Stomach (tissue), 9 donors: ENCODE measurements around the gene MPP4. TPM values are rescaled to one million over a fixed set of nuclear protein-coding genes. Genes with fewer than 3 reads are reported as not detected.

Experiments used
- DNase-seq, 2 donors: peaks; one replicate each; pipeline versions ENCODE4 v3.0.0 to v3.0.0-alpha.2; 2013 to 2019
- H3K27ac ChIP-seq, 5 donors: fragments of 200-600 bp in 4 of 5; sonication (generic) in 4 of 5; one replicate each; pipeline ENCODE4 v1.5.1; 2013 to 2019; ENCODE audit warnings: mild to moderate bottlenecking in 1 of 5, moderate library complexity in 1 of 5
- H3K27me3 ChIP-seq, 3 donors: fragments of 200-600 bp; sonication (generic); one replicate each; pipeline ENCODE4 v1.5.1; 2017 to 2019; ENCODE audit warnings: mixed run types in 1 of 3
- H3K36me3 ChIP-seq, 4 donors: fragments of 200-600 bp; sonication (generic); 1 replicate in 3 of 4; 2 replicates in 1 of 4; pipeline ENCODE4 v1.5.1; 2016 to 2019
- H3K4me1 ChIP-seq, 4 donors: fragments of 200-600 bp; sonication (generic); one replicate each; pipeline ENCODE4 v1.5.1; 2016 to 2019
- H3K4me3 ChIP-seq, 4 donors: fragments of 200-600 bp; sonication (generic) in 3 of 4; one replicate each; pipeline ENCODE4 v1.5.1; 2016 to 2019; ENCODE audit warnings: mild to moderate bottlenecking in 1 of 4
- H3K9me3 ChIP-seq, 4 donors: fragments of 200-600 bp; sonication (generic); one replicate each; pipeline ENCODE4 v1.5.1; 2016 to 2019
- EP300 ChIP-seq: sonication (generic); formaldehyde crosslinking; IDR thresholded peaks from one replicate; pipeline ENCODE4 v1.6.1; 2017; ENCODE audit warnings: antibody characterized with exemption
- POLR2A ChIP-seq, 4 donors: fragments of 450-650 bp; IDR thresholded peaks; one replicate each; pipeline ENCODE4 v1.6.1; 2016; ENCODE audit warnings: antibody characterized with exemption in 4 of 4, control low read depth in 2 of 4, mild to moderate bottlenecking in 1 of 4, moderate library complexity in 1 of 4
- POLR2AphosphoS5 ChIP-seq, 3 donors: sonication (generic); formaldehyde crosslinking; IDR thresholded peaks; one replicate each; pipeline ENCODE4 v1.6.1; 2016; ENCODE audit warnings: antibody characterized with exemption in 3 of 3
- WGBS, 5 donors: extraction: QIAGEN DNeasy Blood & Tissue Kit in 3 of 5; methylation state at CpG; one replicate each; pipeline versions ENCODE4 v1.1.5 to v1.1.7; 2013 to 2018; 5-methylcytosine and 5-hydroxymethylcytosine counted together
- intact Hi-C: fragments of 100-400 bp; cut with DNase I; formaldehyde crosslinking; loops from one replicate; pipeline ENCODE4 v1.15.1; 2023; ENCODE audit warnings: low total_unique reads
- polyA plus RNA-seq, 3 donors: library from polyadenylated mRNA; stranded (reverse); fragments of 200-250 nt; gene quantifications; one replicate each; pipeline ENCODE4 v1.2.3, GENCODE V29; 2013
- total RNA-seq, 5 donors: library from RNA; depleted of rRNA; stranded (reverse); fragments of >200 nt; gene quantifications; one replicate each; pipeline versions ENCODE4 v1.1.0 to v1.2.3, GENCODE V29; 2014 to 2016
- TF ChIP-seq, protein P1 (sequence below), 7 experiments: fragments of 450-650 bp in 4 of 7; fragments of 200-600 bp in 3 of 7; sonication (generic) in 3 of 7; IDR thresholded peaks; one replicate each; pipeline ENCODE4 v1.5.1; 2016 to 2019; ENCODE audit warnings: antibody characterized with exemption in 7 of 7, control low read depth in 2 of 7, mild to moderate bottlenecking in 1 of 7
- donor health status: healthy with polysubstance abuse.
- donor health status: Bipolar disorder and iron deficiency.
- donor health status: healthy.

Gene MPP4
- total and polyA plus RNA-seq, 8 donors = 0.46 to 0.73 TPM; not detected in 6

DNA sequence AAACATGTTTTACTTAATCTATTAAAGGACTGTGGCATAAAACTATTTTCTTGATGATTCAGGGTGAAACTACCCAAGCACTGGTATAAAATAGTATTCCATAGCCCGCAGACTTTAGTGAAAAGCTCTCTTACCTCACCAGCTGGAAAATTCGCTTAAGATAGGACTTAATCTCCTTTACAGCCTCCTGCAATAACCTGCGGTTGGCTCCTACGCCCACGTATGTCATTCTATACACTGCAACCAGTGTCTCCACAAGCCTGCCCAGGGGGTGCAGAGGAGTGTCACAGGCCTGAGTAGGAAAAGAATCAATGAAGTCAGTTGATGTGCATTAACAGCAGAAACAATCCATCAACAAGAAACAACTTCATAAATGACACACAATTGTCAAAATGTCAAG lies 11.3 kb upstream of the MPP4 start:
- Histone ChIP-seq H3K27ac (no peak overlapping the region), H3K36me3 (peaks cover 41 to 96% (median 90%) of the 10 kb centered on the region in 4 donors), H3K27me3 (no peaks in the 10 kb centered on the region), H3K9me3 (no peaks in the 10 kb centered on the region), H3K4me3 (no peak overlapping the region), H3K4me1 (no peaks in the 10 kb centered on the region)
- no peak for DNase-seq
- intact Hi-C loops = no loop called here
- TF ChIP-seq EP300 = no peak
- TF ChIP-seq POLR2A (IDR thresholded peaks at IDR 0.05) = no peak
- no peak for TF ChIP-seq POLR2AphosphoS5 (IDR thresholded peaks at IDR 0.05)
- TF ChIP-seq, protein P1, sequence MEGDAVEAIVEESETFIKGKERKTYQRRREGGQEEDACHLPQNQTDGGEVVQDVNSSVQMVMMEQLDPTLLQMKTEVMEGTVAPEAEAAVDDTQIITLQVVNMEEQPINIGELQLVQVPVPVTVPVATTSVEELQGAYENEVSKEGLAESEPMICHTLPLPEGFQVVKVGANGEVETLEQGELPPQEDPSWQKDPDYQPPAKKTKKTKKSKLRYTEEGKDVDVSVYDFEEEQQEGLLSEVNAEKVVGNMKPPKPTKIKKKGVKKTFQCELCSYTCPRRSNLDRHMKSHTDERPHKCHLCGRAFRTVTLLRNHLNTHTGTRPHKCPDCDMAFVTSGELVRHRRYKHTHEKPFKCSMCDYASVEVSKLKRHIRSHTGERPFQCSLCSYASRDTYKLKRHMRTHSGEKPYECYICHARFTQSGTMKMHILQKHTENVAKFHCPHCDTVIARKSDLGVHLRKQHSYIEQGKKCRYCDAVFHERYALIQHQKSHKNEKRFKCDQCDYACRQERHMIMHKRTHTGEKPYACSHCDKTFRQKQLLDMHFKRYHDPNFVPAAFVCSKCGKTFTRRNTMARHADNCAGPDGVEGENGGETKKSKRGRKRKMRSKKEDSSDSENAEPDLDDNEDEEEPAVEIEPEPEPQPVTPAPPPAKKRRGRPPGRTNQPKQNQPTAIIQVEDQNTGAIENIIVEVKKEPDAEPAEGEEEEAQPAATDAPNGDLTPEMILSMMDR (IDR thresholded peaks at IDR 0.05) = no peak
- WGBS, 5 donors = 91 to 98% (median 93%) methylated on average over 5 of the region's 5 CpGs

GRCh38 chr2:201709049-201709448 lies 10.6 kb upstream of the MPP4 start:
- TF ChIP-seq, protein P1 (IDR thresholded peaks at IDR 0.05) = no peak
- TF ChIP-seq POLR2AphosphoS5 (IDR thresholded peaks at IDR 0.05) = no peak
- TF ChIP-seq POLR2A (IDR thresholded peaks at IDR 0.05) = no peak
- TF ChIP-seq EP300 = no peak

DNA sequence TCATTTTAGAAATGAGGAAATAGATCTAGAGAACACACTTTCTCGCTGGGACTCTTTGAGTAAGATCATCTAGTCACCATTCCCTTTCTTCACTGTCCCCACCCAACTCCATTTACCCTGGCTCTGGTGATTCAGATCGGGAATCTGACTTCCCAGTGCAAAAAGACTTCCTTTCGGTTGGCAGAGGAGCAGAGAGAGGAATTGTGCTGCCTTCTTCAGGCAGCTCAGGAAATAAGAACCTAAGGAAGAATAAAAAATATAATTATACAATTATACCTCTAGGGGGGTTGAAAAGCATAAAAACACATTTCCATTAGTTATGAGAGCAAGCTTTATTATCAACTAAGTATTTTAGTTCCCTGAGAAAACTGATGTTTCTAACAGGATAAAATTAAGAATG lies 9.3 kb upstream of the MPP4 start:
- DNase-seq = no peak
- 80 to 93% (median 83%) methylated on average over 3 of the region's 3 CpGs for WGBS, 5 donors
- no peaks in the 10 kb centered on the region for H3K9me3 ChIP-seq
- no peaks in the 10 kb centered on the region for H3K27me3 ChIP-seq
- H3K36me3 ChIP-seq = peaks cover 39 to 99% (median 92%) of the 10 kb centered on the region in 4 donors
- H3K27ac ChIP-seq = no peak overlapping the region
- intact Hi-C loops = no loop called here
- no peaks in the 10 kb centered on the region for H3K4me1 ChIP-seq
- TF ChIP-seq EP300 = no peak
- TF ChIP-seq, protein P1 (IDR thresholded peaks at IDR 0.05) = no peak
- TF ChIP-seq POLR2A (IDR thresholded peaks at IDR 0.05) = no peak
- no peak for TF ChIP-seq POLR2AphosphoS5 (IDR thresholded peaks at IDR 0.05)
- H3K4me3 ChIP-seq = no peak overlapping the region

More at GRCh38 chr2:201709049-201709448, 10.6 kb upstream of the MPP4 start:
- 66 to 74% (median 68%) methylated on average over 2 of the region's 2 CpGs for WGBS, 5 donors
- H3K27ac ChIP-seq = no peak overlapping the region
- H3K9me3 ChIP-seq = no peaks in the 10 kb centered on the region
- intact Hi-C loops = no loop called here
- H3K36me3 ChIP-seq = peaks cover 40 to 96% (median 90%) of the 10 kb centered on the region in 4 donors
- no peaks in the 10 kb centered on the region for H3K27me3 ChIP-seq
- no peak overlapping the region for H3K4me3 ChIP-seq
- no peak for DNase-seq
- no peaks in the 10 kb centered on the region for H3K4me1 ChIP-seq

DNA sequence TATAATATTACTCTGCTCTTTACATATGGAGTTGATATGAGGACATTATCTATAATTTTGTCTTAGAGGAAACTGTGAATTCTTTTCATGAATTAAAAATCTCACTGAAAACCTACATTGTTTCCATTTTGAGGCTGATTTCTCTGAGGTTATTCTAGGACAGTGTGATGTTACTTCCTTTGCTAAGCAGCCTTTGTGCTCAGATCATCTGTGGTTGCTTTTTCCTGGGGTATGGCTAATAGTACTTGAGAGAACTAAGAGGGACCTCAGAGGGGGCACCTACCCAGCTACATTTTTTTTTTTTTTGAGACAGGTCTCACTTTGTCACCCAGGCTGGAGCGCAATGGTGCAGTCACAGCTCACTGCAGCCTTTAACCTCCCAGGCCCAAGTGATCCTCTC lies 8.7 kb upstream of the MPP4 start:
- Histone ChIP-seq H3K4me3 (no peak overlapping the region), H3K9me3 (no peaks in the 10 kb centered on the region), H3K36me3 (peaks cover 39 to 100% (median 91%) of the 10 kb centered on the region in 4 donors), H3K27me3 (no peaks in the 10 kb centered on the region), H3K27ac (no peak overlapping the region), H3K4me1 (no peaks in the 10 kb centered on the region)
- TF ChIP-seq POLR2A (IDR thresholded peaks at IDR 0.05) (no peak), POLR2AphosphoS5 (IDR thresholded peaks at IDR 0.05) (no peak), EP300 (no peak)
- TF ChIP-seq, protein P1 (IDR thresholded peaks at IDR 0.05) = no peak
- WGBS, 5 donors = 94 to 100% (median 100%) methylated on average over 1 of the region's 1 CpG
- intact Hi-C loops = no loop called here
- no peak for DNase-seq
